HG03378 (cell line): ENCODE measurements around the gene TBC1D10B.
A peak's percentile ranks its signal among the peaks of the same experiment; 100 is the strongest.
"Not testable (repeated sequence)": the region's sequence is repeated elsewhere in the genome, so short reads cannot be mapped to it uniquely, and the experiment has no call there.

Experiments
- ATAC-seq: cut with Tn5 transposase; IDR thresholded peaks from one replicate; pipeline ENCODE4 v1.9.1; 2021; ENCODE audit warnings: mild to moderate bottlenecking, moderate library complexity; ENCODE audit not compliant: unreplicated experiment

TBC1D10B gene

GRCh38 chr16:30397776-30398660 is 27.7 kb upstream of the TBC1D10B start:
- no peak for ATAC-seq

DNA sequence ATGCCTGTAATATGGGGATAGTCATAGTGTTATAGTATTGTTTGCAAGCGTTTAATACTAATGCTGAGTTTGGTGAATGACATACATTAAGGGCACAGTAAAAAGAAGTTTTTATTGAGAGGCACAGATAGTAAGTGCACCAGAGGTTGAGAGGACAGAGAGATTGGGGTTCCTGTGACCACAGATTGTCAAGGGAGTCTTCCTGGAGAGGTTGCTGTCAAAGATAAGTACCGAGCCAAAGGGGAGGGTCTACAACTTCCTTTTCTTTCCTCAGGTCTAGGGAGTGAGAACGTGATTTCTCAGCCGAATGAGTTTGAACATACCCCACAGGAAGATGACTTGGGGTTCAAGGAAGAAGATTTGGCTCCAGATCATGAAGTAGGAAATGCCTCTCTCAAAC is 26.8 kb upstream of the TBC1D10B start:
- no peak for ATAC-seq

DNA sequence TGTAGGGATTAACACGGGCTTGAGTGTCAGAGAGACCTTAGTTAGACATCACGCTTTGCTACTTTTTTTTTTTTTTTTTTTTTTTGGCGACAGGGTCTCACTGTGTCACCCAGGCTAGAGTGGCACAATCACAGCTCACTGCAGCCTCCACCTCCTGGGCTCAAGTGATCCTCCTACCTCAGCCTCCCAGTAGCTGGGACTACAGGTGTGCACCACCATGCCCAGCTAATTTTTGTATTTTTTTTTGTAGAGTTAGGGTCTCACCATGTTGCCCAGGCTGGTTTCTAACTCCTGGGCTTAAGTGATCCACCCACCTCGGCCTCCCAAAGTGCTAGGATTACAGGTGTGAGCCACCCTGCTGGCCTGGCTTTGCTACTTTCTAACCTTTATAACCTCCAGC is 26.3 kb upstream of the TBC1D10B start:
- not testable (repeated sequence) for ATAC-seq

- no peak for ATAC-seq
Measured at GRCh38 chr16:30395992-30396585, 25.8 kb upstream of the TBC1D10B start.

DNA sequence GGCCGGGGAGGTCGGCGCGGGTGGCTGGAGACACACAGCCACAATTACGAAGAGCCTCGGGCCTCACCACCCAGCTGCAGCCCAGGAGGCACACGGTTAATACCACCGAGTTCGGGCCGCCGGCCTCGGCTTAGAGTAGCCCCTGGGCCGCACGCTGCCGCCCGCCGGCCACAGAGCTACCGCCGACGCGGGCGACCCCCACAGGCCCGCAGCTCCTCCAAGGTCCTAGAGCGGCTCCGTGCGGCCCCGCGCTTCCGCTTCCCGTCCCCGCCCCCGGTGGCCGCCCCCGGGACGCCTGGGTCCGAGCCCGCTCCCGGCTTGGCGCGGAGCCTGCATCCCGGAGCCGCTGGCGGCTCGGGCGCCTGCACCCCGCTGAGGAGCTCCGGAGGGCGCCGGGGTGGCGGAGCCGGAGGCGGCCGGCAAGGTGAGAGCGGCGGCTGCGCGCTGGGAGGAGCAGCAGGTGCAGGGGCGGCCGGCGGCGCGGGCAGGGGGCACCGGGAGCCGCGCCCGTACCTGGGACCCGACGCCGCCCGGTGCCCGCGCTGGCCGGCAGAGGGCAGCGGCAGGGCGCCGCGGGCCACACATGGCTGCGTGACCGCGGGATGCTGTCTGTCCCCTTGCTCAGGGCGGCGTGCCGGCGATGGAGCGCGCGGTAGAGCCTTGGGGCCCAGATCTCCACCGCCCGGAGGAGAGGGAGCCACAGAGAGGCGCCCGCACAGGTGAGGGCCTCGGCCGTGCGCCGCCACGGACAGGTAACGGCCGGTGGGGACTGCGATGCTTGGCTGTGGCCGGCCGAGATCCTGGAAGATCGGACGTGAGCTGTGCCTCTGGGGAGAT is 25.1 kb upstream of the TBC1D10B start, which contains the start of gene ZNF48:
Gene ZNF48 (plus strand): TSS at position 266 of the 837 bp plus-strand sequence. CDS start 375 bp downstream, at position 641.
- ATAC-seq, result no peak

DNA sequence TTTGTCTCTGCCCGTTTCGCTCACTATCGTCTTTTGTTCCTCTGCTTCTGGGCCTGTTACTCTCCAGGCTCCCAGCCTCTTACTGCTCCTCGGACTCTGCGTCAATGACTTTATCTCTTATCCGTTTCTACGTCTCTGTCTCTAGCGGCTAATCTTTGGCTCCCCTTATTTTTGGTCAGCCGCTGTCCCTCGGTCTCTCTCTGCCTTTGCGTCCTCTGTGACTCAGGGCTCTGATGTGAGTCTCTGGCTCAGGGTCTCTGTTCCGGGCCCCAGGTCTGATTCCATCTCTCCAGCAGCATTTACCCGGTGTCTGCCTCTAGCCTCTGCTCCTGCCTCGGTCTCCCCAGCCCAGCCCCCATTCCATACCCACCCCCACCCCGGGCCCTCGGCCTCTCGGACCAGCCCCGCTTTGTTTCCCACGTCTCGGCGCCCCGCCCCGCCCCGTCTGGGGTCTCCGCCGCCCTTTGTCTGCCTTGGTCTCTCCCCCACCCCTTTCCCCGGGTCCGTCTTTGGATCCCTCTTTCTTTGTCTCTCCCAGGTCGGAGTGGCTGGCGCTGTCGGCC is 24.4 kb upstream of the TBC1D10B start:
- no peak for ATAC-seq

DNA sequence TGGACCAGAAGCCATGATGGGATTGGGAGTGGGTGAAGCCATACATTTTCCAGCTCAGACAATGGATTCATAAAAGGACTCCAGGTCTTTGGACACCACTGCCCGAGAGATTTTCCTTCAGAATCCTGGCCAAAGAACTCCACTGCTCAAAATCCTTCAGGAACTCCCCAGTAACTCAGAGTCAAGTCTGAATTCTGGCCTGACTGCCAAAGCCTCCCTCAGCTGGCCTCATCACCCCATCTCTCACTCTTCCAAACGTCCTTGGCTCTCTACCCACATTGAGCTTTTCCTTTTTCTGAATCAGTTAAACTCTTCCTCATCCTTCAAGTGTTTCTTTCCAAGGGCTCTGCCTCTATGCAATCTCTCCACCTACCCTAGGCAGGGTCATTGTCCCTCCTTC is 13.2 kb upstream of the TBC1D10B start:
- ATAC-seq, result no peak

DNA sequence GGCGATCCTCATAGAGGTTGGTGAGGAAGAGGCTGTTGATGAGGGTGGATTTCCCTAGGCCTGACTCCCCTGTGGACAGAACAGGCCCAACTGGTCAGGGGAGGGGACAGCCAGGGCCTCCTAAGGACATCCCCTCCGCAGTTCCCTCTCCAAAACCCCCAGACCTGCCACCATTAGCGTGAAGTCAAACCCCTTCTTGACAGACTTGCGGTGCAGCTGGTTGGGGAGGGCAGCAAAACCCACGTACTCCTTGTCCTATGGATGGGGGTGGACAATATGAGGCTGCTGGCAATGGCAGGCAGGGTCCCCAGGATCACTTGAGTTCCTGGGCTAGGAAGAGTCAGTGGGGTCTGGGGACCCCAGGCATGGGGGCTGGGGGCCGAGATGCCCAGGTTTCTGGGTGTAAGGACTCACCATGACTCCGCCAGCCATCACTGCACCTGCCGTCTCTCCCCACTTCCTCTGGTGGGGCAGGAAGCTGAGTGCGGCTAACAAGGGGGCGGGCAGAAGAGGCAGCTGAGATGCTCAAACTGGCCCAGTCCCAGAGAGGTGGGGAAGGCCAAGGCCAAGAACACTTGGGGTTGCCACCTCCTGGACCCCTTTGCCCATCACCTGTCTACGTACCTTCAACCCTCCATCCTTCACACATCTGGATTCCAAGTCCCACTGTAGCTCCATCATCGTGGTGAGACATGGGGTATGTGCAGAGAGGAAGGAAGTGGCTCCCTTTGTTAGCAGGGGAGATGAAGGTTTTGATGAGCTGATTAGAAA is 12.0 kb upstream of the TBC1D10B start, which contains the start of gene SEPTIN1:
Gene SEPTIN1 (minus strand): TSS at position 451 of the 771 bp plus-strand sequence. CDS start 19 bp downstream, at position 432.
- no peak for ATAC-seq

DNA sequence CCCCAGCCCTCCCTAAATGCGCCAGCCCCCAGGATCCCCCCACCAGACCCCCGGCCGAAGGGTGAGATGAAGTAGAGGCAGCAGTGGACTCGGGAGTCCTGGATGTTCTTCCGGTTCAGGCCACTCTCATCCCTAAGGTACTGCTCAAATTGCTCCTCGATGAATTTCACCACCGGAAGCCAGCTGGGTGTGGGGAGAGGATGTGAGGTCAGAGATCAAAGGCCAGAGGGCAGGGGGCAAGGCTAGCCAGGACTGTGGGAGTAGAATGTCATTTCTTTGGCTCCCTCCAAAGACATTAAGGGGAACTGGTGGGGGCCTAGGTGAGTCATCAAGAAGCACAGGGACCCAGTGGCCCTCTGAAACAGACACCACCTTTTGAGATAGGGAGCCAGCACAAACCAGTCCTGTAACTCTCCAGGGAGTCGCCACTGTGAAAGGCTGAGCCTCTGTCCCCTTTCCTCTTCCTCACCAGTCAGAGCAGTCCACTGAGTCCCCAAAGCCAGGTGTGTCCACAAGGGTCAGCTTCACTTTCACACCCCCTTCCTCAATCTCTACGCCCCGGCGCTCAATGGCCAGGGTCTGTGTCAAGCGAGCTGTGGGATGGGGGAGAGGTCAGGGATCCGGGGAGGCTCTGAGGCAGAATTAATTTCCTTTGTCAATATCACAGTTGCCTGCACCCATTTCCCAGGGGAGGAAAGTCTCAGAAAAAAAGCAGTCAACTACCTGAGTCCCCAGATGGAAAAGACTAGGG is 11.2 kb upstream of the TBC1D10B start:
- ATAC-seq, result no peak

- no peak for ATAC-seq
Measured at GRCh38 chr16:30380803-30381208, 10.5 kb upstream of the TBC1D10B start.

GRCh38 chr16:30380072-30380802 is 9.9 kb upstream of the TBC1D10B start:
- ATAC-seq, result no peak

DNA sequence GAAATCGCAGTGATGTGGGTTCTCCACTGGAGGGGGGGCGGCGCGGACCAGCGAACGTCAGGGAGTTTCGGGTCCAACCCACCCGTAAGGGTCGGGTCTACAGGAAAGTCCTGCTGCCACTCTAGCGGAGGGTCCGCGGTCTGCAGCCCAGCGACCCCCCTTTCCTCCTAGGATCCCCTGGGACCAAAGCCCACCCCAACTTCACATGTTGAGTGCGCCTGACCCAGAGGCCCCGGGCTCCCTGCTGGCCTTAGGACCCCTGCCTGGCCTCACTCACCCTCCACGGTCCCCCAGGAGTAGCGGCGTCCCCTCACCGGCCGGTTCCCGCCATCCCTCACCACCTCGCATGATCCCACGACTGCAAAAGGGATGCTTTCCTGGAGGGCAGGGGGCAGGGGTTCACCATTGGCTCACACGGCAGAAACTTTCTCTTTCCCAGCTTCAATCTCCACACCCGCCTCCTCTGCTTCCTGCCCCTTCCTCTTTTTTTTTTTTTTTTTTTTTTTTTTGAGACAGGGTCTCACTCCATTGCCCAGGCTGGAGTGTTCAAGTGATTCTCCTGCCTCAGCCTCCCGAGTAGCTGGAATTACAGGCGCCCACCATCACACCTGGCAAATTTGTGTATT is 9.0 kb upstream of the TBC1D10B start:
- no peak for ATAC-seq

DNA sequence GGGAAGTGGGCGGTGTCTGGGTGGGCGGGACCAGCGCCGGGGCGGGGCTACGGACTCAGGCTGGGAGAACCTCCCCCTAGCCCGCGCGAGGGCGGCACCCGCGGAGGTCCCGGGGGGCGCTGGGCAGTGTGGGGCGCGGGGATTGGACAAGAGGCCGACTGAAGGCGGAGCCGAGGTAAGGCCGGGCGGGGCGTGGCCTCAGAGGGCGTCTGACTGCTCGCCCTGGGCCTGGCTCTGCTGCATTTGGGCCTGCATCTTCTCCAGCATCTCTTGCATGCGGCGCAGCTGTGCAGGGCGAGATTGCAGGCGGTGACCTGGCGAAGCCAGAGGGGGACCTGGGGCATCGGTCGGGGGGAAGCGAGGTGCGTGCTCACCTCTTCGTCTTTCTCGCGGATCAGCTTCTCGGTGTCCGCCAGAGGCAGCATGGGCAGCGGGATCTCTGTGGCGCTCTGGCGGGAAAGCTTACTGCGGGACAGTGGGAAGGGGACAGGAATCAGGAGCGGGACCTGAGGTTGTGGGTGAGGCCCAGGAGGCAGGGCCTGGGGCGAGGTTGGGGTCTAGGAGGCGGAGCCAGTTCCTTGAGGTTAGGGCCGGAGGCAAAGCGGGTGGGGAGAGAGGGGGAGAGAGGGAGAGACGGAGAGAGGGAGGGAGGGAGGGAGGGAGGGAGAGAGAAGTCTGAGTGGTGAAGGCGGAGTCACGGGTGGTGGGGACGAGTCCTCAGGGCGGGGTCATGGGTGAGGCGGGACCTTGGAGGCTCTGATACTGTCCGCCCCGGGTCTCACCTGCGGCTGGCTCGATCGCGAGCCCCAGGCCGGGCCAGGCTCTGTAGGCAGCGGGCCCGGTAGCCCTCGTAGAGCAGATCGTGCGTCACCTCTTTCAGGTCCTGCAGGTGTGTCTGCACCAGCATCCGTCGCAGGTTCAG is 8.2 kb upstream of the TBC1D10B start:
- peak; percentile 71 for ATAC-seq

- ATAC-seq, result peak; percentile 36
Measured at GRCh38 chr16:30377812-30378235, 7.5 kb upstream of the TBC1D10B start.

DNA sequence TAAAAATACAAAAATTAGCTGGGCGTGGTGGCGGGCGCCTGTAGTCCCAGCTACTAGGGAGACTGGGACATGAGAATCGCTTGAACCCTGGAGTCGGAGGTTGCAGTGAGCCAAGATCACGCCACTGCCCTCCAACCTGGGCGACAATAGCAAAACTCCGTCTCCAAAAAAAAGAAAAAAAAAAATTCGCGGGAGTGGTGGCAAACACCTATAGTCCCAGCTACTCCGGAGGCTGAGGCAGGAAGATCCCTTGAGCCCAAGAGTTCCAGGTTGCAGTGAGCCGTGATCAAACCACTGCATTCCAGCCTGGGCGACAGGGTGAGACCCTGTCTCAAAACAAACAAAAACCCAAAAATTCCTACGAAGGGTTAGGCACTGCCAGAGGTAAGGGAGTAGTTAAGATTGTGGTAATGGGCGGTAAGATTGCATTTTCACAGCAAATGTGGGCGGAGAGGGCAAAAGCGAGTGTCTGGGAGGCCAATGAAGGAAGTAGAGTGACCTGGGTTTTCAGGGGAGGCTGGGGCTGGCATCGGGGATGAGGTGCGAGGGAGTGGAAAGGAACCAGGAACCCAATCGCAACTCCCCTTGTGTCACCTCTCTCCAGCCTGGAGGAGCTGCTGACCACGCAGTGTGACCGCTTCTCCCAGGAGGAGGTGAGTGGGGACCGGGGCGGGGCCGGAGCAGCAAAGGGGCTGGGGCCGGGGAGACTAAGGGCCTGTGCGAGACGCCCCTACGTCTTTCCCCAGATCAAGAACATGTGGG is 6.9 kb upstream of the TBC1D10B start:
- no peak for ATAC-seq

GRCh38 chr16:30376461-30376902 is 6.2 kb upstream of the TBC1D10B start:
- no peak for ATAC-seq
